ENCODE measurements around the gene LMCD1.
A peak's percentile ranks its signal among the peaks of the same experiment; 100 is the strongest.
"Not testable (repeated sequence)": the region's sequence is repeated elsewhere in the genome, so short reads cannot be mapped to it uniquely, and the experiment has no call there.

Gene LMCD1

DNA sequence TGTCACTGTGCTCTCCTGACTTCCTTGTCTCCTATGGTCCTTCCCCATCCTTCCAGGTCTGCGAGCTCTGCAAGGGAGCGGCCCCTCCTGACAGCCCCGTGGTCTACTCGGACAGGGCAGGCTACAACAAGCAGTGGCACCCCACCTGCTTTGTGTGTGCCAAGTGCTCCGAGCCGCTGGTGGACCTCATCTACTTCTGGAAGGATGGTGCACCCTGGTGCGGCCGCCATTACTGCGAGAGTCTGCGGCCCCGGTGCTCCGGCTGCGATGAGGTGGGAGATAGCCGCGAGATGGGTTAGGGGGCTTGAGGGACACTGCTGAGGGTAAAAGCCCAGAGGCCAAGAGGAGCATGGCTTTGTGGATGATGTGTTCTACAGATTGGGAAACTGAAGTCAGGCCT is 63.8 kb downstream of the LMCD1 start:
- DNase-seq = no peak

DNA sequence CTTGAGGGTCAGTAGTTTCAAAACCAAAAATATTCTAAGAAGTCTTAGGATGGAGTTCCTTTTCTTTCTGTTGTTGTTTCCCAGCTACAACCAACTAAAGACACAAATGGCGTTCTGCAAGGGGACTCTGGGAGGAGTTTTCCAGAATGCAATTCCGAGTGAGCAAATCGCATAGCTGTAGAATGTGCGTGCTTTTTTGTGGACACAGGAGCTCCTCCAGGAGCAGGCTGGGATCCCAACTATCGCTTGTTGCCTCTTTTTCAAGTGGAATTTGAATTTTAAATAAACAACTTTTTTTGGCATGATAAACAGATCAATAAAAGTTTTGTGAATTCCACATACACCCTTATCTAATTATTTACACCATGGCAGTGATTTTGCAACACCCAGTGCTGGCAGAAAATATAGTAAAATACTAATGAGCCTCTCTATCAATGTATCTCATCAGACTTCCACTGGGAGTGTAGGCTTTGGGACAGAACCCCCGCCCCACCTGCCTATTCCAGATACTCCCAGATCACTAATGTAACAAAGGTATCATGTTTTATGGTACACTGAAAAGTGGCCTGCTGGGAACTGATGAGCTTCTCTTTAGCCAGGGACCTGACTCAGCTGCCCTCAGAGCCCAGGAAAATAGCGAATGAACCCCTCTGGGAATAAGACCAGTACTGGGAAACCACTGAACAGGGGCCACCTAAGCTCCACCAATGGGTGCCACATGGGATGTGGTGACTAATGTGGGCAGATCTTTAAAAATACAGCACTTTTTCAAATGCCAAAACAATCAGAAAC is 66.4 kb downstream of the LMCD1 start:
- no peak for DNase-seq

DNA sequence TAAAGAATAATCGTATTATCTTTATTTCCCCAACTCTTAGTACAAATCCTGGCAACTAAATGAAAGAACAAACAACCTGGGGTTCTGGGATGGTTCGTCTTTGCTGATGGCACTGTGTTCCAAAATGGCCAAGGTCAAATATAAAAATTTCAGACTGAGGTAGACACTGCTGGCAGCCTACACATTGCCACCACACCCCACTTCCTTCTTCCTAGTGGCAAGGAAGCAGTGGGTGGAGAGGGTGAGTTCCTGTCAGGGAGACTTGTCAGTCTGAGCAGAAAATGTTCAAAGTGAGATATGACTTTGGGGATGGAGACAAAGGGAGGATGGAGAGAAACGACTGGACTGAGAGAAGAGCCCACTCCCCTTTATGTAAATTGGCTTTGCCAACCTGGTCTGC is 69.6 kb downstream of the LMCD1 start:
- DNase-seq = no peak

DNA sequence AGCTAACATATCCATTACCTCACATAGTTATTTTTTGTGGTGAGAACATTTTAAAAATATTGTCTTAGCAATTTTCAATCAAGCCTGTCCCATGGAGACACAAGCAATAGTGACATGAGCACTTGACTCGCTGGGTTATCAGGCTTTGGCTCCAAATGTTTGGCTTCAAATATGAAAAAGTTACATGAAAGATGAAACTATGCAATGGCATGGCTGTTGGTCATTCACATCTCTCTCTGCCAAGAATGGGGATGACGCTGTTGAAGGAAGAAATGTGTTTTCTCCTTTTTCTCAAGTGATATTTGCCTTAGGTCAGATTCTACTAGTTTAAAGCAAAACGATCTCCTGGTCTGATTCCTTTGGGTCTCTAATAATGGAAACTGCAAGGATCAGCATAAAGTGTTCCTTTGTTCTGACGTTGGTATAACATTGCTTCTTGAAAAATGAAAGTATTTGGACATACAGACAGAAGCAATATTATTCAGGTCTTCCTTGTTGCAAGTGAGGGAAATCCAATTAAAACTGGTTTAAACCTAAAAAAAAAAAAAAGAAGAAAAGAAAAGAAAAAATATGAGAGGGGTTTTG is 71.8 kb downstream of the LMCD1 start:
- no peak for DNase-seq

DNA sequence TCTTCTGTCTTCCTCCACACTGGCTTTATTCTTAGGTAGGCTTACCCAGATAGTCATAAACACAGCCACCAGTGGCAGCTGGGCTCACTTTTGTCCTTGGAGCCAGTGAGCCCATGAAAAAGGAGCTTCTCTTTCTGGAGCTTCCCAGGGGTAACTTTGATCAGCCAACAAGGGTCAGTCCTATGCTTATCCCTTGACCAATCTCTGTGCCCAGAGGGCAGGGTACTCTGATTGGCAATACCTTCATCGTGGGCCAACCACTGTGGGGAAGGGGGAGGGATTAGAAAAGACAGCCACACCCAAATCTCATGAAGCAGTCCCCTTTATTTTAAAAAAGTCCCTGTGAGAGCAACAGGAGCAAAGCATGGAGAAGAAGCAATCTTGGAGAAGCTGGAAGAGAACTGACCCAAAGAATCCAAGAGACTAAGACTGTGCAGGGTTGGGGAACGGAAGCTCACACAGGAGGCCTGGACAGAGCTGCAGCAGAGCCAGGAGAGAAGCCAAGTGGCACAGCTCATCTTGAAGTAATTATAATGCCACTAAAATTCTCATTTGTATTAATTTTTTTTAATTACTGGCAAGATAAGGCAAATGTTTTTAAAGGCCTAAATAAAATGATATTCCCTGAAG is 72.5 kb downstream of the LMCD1 start:
- DNase-seq = no peak

DNA sequence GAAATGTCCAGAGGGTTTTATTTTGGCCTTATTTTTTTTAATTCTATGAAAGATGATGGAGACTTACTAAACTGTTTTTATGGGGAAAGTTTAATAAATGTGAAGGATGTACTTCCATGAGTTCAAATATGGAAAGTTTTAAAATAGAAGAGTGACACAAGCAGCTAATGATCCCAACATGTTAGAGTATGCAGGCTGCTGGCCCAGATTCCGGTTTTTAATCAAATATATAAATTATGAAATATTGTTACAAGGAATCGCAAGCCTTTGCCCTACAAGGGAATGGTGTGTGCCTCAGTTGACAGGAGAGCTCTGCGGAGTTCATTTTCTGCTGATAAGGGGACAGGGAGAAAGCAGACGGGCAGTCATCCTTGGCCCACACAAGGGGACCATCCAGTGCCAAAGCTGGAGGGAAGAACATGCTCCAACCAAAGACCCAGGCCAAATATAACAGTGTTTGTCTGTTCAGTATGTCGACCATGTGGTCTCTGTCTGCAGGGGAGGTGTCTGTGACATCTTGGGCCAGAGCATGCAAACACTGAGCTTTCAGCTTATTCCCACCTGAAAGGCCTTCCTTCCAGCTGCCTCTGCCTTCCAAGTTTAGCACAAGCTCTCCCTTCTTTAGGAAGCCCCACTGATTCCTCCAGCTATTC is 73.2 kb downstream of the LMCD1 start:
- no peak for DNase-seq

DNA sequence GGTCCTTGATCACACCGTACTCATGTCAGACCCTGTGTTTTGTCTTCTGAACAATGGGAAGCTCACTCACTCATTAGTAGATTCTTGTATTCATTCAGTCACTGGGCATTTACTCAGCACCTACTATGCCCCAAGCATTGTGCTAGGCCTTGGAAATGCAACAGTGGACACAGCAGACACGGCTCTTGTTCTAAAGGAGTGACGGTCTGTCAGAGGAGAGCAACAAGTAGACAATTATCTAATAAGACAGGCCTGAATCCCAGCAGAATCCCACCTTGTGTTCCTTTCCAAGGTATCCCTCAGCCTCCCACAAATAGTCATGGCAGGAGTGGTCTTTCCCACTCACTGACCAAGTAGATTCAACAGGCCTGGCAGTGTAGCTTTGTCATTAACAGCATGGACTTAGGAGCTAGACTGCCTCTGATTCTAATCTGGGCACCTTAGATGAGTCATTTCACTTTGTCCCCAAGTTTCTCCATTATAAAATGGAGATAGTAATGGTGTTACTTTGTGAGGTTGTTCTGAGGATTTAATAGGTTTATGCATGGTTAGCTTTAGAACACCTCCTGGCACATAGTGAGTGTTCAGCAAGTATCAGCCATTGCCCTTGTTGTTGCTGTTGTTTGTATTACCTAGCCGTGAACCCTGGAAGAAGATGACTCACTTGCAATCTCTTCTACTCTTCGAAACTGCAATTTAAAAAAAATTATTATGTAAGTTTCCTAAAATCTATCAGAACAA is 73.9 kb downstream of the LMCD1 start:
- DNase-seq = no peak

DNA sequence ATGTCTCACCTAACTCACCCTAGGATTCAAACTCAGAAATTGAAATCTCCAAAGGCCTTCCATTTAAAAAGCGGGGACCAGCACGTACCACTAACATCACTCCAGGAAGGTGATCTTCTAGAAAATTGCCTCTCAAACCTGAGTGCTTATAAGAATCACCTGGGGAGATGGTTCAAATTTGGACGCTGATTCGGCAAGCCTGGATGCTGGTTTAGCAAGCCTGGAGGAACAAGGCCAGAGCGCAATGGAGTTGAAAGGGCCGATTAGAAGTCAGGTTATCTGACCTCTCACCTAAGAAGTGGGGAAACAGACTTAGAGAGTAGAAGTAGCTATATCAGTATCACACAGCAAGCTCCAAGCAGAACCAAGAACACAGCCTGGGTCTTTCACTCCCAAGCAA is 74.8 kb downstream of the LMCD1 start:
- no peak for DNase-seq

DNA sequence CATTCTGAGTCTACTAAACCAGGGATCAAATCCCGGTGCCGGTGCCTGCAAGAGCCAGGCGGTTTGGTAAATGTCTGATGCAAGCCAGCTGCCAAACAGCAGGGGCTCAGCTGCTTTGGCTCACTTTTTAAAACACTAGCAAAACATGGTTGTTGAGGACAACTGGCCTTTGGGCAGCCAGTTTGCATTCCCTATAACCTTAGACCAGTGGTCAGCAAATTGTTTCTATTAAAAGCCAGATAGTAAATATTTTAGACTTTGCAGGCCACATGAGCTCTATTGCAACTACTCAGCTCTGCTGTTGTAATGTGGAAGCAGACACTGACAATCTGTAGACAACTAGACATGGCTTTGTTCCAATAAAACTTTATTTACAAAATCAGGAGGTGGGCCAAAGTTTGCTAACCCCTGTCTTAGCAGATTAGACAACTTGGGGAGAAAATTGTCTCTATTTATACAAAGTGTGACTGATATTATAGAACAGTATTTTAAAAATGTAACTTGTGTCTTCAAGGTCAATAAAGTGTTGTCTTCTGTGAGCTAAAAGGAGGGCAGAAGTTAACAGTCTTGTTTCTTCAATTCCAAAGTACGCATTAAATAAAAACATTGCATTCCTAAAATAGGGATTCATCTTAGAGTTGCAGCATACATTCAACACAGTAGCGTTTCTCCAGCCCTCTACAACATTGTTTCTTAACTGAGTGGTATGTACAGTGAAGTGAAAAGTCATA is 75.4 kb downstream of the LMCD1 start:
- peak; percentile 68 for DNase-seq

DNA sequence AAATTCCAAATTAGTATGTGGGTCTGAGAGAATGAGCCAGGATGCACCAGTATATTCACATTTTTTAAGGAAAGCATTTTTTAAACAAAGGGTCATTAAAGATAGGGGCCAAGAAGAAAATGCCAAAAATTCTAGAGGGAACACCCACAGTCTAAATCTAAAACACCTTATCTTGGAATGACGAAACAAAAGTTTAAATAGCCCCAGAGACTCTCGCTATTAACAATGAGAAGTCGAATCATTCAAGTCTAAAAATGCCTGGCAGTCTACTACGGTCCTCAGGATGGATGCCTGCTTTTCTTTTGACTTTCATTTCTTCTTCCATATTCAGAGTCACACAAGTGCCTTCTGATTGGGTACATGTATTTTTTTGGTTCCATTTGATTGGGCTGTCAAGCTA is 76.7 kb downstream of the LMCD1 start:
- no peak for DNase-seq

DNA sequence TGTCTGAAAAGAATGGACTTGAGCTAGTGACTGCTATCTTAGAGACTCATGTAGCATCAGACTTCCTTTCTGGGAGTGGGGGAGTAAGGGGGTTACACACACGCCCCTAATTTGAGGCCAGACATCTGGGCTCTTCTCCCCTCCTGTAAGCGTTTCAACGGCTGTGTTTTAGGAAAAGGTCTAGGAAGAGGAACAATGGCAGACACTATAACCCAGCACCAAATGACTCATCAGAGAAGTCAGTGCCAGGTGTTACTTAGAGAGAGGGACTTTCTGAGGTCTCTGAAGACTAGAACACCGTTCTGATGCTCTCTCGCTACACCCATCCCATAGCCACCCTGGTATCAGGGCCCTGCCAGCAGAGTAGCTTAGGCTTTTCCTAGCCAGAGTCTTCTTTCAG is 77.5 kb downstream of the LMCD1 start:
- no peak for DNase-seq

DNA sequence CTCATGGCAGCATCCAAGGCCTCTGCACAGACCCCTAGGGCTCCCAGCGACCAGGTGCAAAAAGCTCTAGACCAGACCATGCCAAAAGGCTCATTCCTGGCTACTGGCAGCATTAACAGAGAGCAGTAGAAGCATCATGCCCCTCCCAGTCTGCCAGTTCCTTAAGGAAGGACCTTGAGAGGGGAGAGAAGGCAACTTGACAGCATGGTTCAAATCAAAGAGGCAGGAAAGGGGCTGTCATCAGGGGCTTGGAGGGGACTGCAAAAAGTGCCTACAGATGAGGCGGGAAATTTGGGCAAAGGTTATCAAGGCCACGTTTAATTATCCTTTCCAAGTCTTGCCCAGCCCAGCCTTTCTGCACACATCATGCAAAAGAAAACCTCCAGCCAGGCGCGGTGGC is 78.3 kb downstream of the LMCD1 start:
- no peak for DNase-seq

DNA sequence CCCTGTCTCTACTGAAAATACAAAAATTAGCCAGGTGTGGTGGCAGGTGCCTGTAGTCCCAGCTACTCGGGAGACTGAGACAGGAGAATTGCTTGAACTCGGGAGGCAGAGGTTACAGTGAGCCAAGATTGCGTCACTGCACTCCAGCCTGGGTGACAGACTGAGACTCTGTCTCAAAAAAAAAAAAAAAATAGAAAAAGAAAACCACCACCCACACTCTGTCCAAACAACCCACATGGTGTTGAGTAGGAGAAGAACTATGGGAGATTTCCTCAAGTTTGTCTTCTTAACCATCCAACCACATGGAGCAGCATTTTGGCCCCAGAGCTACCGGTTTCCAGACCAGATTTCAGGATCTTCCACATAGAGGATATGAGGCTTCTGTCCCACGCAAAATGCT is 78.8 kb downstream of the LMCD1 start:
- DNase-seq = not testable (repeated sequence)

DNA sequence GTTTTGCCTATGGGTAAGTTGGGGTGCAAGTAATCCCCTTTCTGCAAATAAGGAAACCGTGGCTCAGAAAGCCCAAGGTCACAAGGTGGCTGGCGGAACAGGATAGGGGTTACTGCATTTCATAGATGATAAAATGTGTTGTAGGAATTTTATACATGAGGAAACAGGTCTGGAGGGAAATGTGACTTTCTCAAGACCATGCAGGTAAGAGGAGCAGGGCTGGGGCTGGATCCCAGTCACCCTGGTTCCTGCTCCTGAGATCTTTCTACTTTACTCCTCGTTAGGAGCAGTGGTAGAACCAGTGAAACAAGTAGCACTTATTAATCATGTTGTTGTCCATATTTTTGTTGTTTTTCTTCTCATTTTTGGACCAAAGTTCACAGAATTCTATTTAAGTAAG is 79.8 kb downstream of the LMCD1 start:
- no peak for DNase-seq

DNA sequence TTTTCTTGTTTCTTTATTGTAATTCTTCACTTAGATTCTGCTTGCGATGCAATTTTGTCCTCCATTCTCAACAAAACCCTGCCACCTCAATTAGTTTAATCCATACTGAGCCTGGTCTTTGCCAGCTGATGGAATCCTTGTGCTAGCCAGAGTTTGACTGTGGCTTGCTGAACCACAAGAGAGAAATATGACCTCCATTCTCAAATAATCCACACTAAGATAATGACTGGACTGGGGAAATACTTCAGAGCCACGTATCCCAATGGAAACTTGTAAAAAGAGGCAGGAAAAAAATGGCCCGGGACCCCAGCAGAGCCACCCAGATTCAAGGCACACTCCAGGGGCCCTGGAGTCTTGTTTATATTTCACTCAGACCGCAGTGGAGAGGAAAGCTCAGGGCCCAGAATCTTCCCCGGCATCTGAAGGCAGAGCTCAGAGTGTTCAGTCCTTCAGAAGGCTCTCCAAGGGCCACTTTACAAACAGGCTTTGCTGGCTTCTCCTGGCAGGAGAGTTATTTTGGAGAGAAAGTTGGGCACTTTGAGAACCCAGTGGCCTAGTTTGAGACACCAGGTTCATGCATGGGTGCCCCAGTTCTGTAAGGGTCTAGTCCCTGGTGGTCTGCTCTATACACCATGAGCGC is 80.3 kb downstream of the LMCD1 start:
- DNase-seq = no peak

DNA sequence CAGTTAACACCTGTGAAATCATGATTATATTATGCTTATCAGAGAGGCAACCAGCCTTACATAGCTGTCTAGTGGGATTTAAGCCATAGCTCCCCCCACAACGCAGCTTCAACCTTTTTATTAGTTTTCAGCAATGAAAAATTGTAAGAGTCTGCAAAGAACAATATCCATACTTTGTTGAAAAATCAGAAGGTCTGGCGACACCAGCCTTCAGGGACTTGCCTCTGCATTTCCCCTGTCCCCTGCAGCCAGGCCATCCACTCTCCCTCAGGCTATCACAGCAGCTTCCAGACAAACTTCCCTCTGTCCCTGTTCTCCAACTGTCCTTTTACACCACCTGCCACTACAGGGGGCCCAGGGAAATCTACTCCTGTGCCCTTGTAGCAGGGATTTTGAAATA is 83.0 kb downstream of the LMCD1 start:
- no peak for DNase-seq

DNA sequence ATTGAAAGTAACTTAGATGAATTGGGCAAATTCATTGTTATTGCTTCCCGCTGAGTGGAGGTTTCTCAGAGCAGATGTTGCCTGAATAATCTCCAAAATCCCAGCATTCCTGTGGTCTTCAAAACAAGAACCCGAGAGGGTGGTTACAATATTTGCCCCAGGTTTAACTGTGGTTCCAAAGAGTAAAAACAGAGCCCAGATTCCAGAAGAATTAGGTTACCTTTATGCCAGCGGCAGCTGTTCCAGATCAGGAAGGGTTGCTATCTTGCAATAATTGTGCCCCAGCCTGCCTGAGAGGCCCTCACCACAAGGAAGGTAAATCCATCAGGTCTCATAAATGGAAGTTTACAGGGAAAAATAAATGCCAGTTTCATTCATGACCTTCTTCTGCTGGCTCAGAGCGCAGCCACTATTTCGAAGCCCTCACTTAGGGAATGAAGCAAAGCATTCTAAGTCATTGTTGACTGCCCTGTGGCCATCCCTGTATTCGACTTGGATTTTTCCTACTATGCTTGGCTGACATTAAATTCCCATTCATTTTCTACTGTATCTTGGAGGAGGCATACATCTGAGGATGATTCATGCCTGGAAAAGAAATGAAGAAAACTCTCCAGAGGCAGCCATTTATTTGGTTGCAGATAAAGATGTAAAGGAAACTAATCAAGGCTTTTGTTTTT is 88.4 kb downstream of the LMCD1 start:
- DNase-seq = peak; percentile 52

DNA sequence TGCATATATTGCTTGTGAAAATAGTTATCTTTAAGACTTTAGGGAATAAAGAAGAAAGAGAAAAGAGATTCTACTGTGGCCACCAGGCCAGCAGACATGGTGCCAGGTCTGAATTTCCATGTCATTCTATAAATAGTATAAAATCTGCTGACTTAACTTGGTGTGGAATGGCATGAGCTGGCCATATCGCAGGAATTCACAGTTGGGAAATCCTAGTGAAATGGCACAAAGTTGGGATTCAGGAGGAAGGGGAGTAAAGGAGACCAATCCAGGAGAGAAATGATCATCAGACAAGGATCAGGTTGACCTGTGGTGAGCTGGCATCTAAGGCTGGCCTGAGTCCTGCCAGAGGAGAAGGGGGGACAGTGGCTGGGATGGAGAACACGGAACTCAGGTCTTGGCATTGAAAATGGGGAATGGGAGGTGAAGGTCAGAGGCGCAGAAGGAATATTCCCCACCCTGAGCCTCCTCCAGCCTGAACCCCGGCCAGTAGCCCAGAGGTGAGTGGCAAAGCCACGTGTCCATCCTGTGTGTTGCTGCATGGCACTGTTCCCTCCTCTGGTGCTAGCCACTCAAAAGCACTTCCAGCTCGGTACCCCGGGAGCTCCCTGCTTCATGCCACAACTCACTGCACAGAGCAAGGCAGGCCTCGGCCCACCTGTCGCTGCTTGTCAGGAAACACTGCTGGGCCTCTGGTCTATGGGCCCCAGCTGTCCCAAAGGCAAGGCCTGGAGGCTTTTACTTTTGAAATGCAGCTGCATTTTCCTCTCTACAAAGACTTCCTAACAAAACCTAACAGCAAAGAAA is 91.6 kb downstream of the LMCD1 start:
- no peak for DNase-seq

DNA sequence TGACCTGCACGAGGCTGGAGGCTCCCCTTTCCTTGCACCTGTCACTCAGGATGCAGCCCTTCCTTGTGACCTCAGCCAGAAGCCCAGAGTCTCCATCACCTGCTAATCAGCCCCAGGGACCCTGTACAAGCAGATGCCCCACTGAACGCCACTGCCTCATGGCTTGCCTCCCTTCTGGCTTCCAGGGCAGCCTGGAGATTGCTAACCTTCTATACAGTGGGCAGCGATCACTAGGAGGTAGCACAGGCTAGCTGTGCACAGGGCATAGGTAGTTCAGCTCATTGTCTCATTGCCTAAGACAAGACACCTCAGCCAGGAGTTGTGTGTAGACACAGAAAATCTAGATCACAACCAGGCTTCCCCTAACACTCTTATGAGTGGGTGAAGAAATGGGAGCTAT is 93.6 kb downstream of the LMCD1 start:
- DNase-seq = no peak

DNA sequence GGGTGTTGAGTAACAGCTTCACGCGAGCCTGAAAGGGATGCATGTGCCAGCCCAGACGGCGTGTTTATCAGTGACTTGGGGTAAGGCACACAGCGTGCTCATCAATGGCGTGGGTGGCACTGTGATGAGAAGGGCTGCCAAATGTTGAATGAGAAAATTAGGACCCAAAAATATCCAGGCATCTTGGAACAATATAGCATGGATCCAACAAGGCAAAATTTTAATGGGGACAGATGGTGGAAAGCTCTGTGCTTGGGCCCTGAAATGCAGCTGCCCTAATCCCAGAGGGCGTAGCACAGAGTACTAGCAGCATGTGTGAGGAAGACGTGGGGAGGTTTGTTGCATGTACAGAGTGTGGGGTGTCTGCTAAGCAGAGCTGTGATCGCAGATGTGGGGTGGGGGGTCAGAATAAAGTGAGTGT is 94.1 kb downstream of the LMCD1 start:
- no peak for DNase-seq

Measured in fibroblast of skin of right biceps (primary cell).